GM06990 (cell line): ENCODE results near the gene HRAS.

Experiments used
- DNase-seq: peaks from one replicate; pipeline ENCODE4 v3.0.0-alpha.2; 2011; ENCODE audit not compliant: insufficient read length; ENCODE audit errors: extremely low read depth
- H3K27me3 ChIP-seq: replicated peaks from 2 replicates; pipeline ENCODE4 v1.6.0; 2011; ENCODE audit warnings: low read length; ENCODE audit not compliant: control insufficient read depth, insufficient read depth
- H3K36me3 ChIP-seq: 2 replicates; pipeline ENCODE4 v1.5.1; 2011; ENCODE audit warnings: low read length; ENCODE audit not compliant: control insufficient read depth, insufficient read depth
- H3K4me3 ChIP-seq: replicated peaks from 2 replicates; pipeline ENCODE4 v1.5.1; 2011; ENCODE audit warnings: low read depth, mild to moderate bottlenecking, control low read depth, low read length
- CTCF ChIP-seq: IDR thresholded peaks from 2 replicates; pipeline ENCODE4 v1.5.1; 2011; ENCODE audit warnings: low read length, control low read depth, mild to moderate bottlenecking, inconsistent platforms; ENCODE audit not compliant: insufficient read depth, poor library complexity, severe bottlenecking

The HRAS gene

GRCh38 chr11:537622-538430 lies 2.5 kb upstream of the HRAS start:
- H3K36me3 ChIP-seq, result peaks cover 4% of the 10 kb centered on the region
- no peaks in the 10 kb centered on the region for H3K27me3 ChIP-seq
- H3K4me3 ChIP-seq, result peak overlapping the region; percentile 63
- TF ChIP-seq CTCF, result no peak
- peak; percentile 13 for DNase-seq

GRCh38 chr11:536841-537621 lies 1.7 kb upstream of the HRAS start, which contains the start of gene LRRC56:
LRRC56 (plus strand) TSS chr11:537527; CDS start chr11:540685, 3,158 bp downstream.
- H3K27me3 ChIP-seq, result no peaks in the 10 kb centered on the region
- peak; percentile 96 for DNase-seq
- H3K4me3 ChIP-seq, result peak within 1 kb of the TSS; percentile 71
- no peak for TF ChIP-seq CTCF
- H3K36me3 ChIP-seq, result peaks cover 8% of the 10 kb centered on the region

- no peaks in the 10 kb centered on the region for H3K27me3 ChIP-seq
- H3K36me3 ChIP-seq, result peaks cover 13% of the 10 kb centered on the region
- DNase-seq, result no peak
- no peak for TF ChIP-seq CTCF
- H3K4me3 ChIP-seq, result peak overlapping the region; percentile 81
Measured at GRCh38 chr11:535210-535518, 212 bp downstream of the HRAS start.

GRCh38 chr11:534396-535209 lies 773 bp downstream of the HRAS start:
- no peak for TF ChIP-seq CTCF
- Histone ChIP-seq H3K36me3 (peaks cover 18% of the 10 kb centered on the region), H3K27me3 (no peaks in the 10 kb centered on the region), H3K4me3 (peak overlapping the region; percentile 81)
- DNase-seq, result peak; percentile 64

- no peak for DNase-seq
- Histone ChIP-seq H3K36me3 (peaks cover 18% of the 10 kb centered on the region), H3K4me3 (peak overlapping the region; percentile 81), H3K27me3 (no peaks in the 10 kb centered on the region)
- no peak for TF ChIP-seq CTCF
Measured at GRCh38 chr11:533586-534395, 1.6 kb downstream of the HRAS start.
